Left ventricle myocardium inferior (tissue), 1 donor: ENCODE results near the gene RSPH1. TPM values are rescaled to one million over a fixed set of nuclear protein-coding genes. Genes with fewer than 3 reads are reported as not detected.
"Not testable (repeated sequence)": the region's sequence is repeated elsewhere in the genome, so short reads cannot be mapped to it uniquely, and the experiment has no call there.

ENCODE experiments used
- DNase-seq: peaks from one replicate; pipeline ENCODE4 v3.0.0-alpha.2; 2020
- H3K27ac ChIP-seq: fragments of 200-600 bp; replicated peaks from 2 replicates; pipeline ENCODE4 v1.8.0; 2021
- H3K27me3 ChIP-seq: fragments of 200-600 bp; 2 replicates; pipeline ENCODE4 v1.8.0; 2021; ENCODE audit warnings: low read depth
- H3K36me3 ChIP-seq: fragments of 200-600 bp; 2 replicates; pipeline ENCODE4 v1.8.0; 2021
- H3K4me1 ChIP-seq: fragments of 200-600 bp; 2 replicates; pipeline ENCODE4 v1.8.0; 2021
- H3K4me3 ChIP-seq: fragments of 200-600 bp; 2 replicates; pipeline ENCODE4 v1.8.0; 2021; ENCODE audit warnings: mild to moderate bottlenecking, moderate library complexity
- H3K9me3 ChIP-seq: fragments of 200-600 bp; replicated peaks from 2 replicates; pipeline ENCODE4 v1.8.0; 2021
- CTCF ChIP-seq: fragments of 200-600 bp; IDR thresholded peaks from 2 replicates; pipeline ENCODE4 v1.8.0; 2021; ENCODE audit warnings: antibody characterized with exemption, mild to moderate bottlenecking, borderline replicate concordance
- intact Hi-C: fragments of 100-400 bp; cut with micrococcal nuclease; formaldehyde crosslinking; loops from one replicate; pipeline ENCODE4 v1.11.0; 2022
- total RNA-seq: library from RNA; stranded (reverse); fragmentation: NEBNext Ultra II Directional; extraction: Animal tissue kit (Norgen Biotek cat#: 25700); gene quantifications from one replicate; pipeline ENCODE4 v1.2.1, GENCODE V29; 2021
- donor health status: DM: no; HTN: yes; CAD: no; lungs with severe emphysema.

RSPH1 gene
- total RNA-seq, 1 donor from 2014 or later: not detected

DNA sequence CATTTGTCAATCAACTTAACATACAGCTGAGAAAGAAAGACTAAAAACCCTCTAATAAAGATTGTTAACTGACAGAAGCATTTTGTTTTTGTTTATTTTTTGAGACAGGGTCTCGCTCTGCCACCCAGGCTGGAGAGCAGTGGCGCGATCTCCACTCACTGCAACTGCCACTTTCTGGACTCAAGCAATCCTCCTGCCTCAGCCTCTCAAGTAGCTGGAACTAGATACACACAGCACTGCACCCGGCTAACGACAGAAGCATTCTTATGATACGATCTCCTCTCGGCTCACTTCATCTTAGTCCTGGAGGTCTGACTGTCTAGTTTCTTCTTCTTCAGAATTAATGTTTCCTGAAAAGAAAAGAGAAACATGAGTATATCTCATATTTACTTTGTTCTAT lies 23.5 kb downstream of the RSPH1 start:
- H3K9me3 ChIP-seq: no peaks in the 10 kb centered on the region
- DNase-seq: no peak
- H3K36me3 ChIP-seq: no peaks in the 10 kb centered on the region
- intact Hi-C loops: no loop called here
- H3K4me1 ChIP-seq: peaks cover 2% of the 10 kb centered on the region
- no peak overlapping the region for H3K4me3 ChIP-seq
- H3K27ac ChIP-seq: no peak overlapping the region
- peaks cover 29% of the 10 kb centered on the region for H3K27me3 ChIP-seq
- no peak for TF ChIP-seq CTCF

GRCh38 chr21:42471716-42472330 lies 24.2 kb downstream of the RSPH1 start:
- DNase-seq: no peak
- Histone ChIP-seq H3K27ac (no peak overlapping the region), H3K27me3 (peaks cover 34% of the 10 kb centered on the region), H3K36me3 (no peaks in the 10 kb centered on the region), H3K9me3 (no peaks in the 10 kb centered on the region), H3K4me1 (peaks cover 7% of the 10 kb centered on the region), H3K4me3 (no peak overlapping the region)
- intact Hi-C loops: no loop called here
- TF ChIP-seq CTCF: no peak

DNA sequence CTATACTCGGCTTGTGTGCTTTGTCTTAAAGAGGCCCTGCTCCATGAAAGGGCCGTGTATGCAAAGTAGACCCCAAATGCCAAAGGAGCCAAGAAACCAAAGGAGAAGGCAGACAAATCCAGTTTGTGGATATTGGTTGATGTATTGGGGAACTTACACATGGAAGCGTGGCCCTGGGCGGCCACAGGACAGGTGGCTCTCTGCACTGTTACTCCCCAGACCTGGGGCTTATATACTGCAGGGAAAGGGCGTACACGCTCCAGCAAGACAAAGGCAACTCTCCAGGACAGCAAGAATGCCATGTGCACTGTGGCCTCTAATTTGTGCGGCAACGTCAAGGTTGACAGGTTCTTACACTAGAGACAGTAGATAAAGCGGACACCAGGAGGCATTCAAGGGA lies 24.8 kb downstream of the RSPH1 start:
- no peak for DNase-seq
- intact Hi-C loops: no loop called here
- TF ChIP-seq CTCF: no peak
- peaks cover 7% of the 10 kb centered on the region for H3K4me1 ChIP-seq
- H3K27ac ChIP-seq: no peak overlapping the region
- H3K36me3 ChIP-seq: no peaks in the 10 kb centered on the region
- no peaks in the 10 kb centered on the region for H3K9me3 ChIP-seq
- H3K27me3 ChIP-seq: peaks cover 34% of the 10 kb centered on the region
- no peak overlapping the region for H3K4me3 ChIP-seq

- H3K9me3 ChIP-seq, intact Hi-C loops, H3K27ac ChIP-seq, H3K4me3 ChIP-seq, DNase-seq, H3K36me3 ChIP-seq, H3K4me1 ChIP-seq: not testable (repeated sequence)
- H3K27me3 ChIP-seq: peaks cover 27% of the 10 kb centered on the region
Measured at GRCh38 chr21:42469726-42470125, 26.3 kb downstream of the RSPH1 start.

DNA sequence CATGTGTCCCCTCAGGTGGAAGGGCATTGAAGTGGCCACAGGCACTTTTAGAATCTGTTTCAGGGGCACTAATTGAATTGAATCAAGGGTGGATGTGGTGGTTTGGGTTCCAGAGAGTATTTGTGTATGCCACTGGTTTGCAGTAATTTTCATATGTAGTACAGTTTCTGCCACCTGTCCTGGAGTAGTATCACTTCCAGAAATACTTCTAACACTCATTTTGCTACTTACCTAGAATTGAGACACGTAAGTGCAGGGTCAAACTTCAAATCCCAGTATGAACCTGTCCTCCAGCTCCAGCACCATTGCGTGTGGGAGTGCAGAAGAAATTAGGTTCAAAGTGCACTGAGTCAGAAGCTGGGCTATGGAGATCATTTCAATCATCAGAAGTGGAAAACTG lies 26.8 kb downstream of the RSPH1 start:
- peaks cover 7% of the 10 kb centered on the region for H3K4me1 ChIP-seq
- peaks cover 23% of the 10 kb centered on the region for H3K27me3 ChIP-seq
- no peak for TF ChIP-seq CTCF
- H3K9me3 ChIP-seq: no peaks in the 10 kb centered on the region
- no peaks in the 10 kb centered on the region for H3K36me3 ChIP-seq
- H3K27ac ChIP-seq: no peak overlapping the region
- intact Hi-C loops: no loop called here
- H3K4me3 ChIP-seq: no peak overlapping the region
- DNase-seq: no peak

GRCh38 chr21:42468491-42469131 lies 27.4 kb downstream of the RSPH1 start:
- DNase-seq: no peak
- peaks cover 17% of the 10 kb centered on the region for H3K27me3 ChIP-seq
- TF ChIP-seq CTCF: no peak
- H3K27ac ChIP-seq: no peak overlapping the region
- H3K4me1 ChIP-seq: peaks cover 7% of the 10 kb centered on the region
- intact Hi-C loops: no loop called here
- H3K36me3 ChIP-seq: no peaks in the 10 kb centered on the region
- no peaks in the 10 kb centered on the region for H3K9me3 ChIP-seq
- no peak overlapping the region for H3K4me3 ChIP-seq
